HepG2 (cell line): Measurements from ENCODE around the gene TEF. TPM values are rescaled to one million over a fixed set of nuclear protein-coding genes. Genes with fewer than 3 reads are reported as not detected.
A peak's percentile ranks its signal among the peaks of the same experiment; 100 is the strongest.

Source experiments
- CTCF ChIP-seq: sonication (generic); formaldehyde crosslinking; IDR thresholded peaks from 2 replicates; pipeline ENCODE4 v1.5.0; 2020; ENCODE audit warnings: mild to moderate bottlenecking, missing genetic modification reagents, moderate library complexity
- EHMT2 ChIP-seq: fragments of 200-600 bp; sonication (generic); IDR thresholded peaks from 2 replicates; pipeline ENCODE4 v1.7.0; 2017; ENCODE audit warnings: antibody characterized with exemption, low read depth, low read length, borderline replicate concordance
- FOXA3 ChIP-seq: IDR thresholded peaks from 2 replicates; pipeline ENCODE4 v1.6.1; 2016; ENCODE audit warnings: missing genetic modification reagents, missing compliant biosample characterization
- KAT2B ChIP-seq: fragments of 150-350 bp; IDR thresholded peaks from 2 replicates; pipeline ENCODE4 v1.6.1; 2014; ENCODE audit warnings: low read depth, low read length, borderline replicate concordance
- MBD4 ChIP-seq: IDR thresholded peaks from 2 replicates; pipeline ENCODE4 v1.6.1; 2012; ENCODE audit warnings: low read length, inconsistent platforms, borderline replicate concordance
- PAX8 ChIP-seq: sonication (generic); formaldehyde crosslinking; IDR thresholded peaks from 2 replicates; pipeline ENCODE4 v1.8.0; 2022; ENCODE audit warnings: mild to moderate bottlenecking, missing genetic modification reagents, borderline replicate concordance
- THAP8 ChIP-seq: sonication (generic); formaldehyde crosslinking; IDR thresholded peaks from 2 replicates; pipeline ENCODE4 v1.5.1; 2020; ENCODE audit warnings: missing genetic modification reagents, mild to moderate bottlenecking, borderline replicate concordance
- ZNF329 ChIP-seq: sonication (generic); formaldehyde crosslinking; IDR thresholded peaks from 2 replicates; pipeline ENCODE4 v1.9.0; 2021; ENCODE audit warnings: low read depth, mild to moderate bottlenecking, missing genetic modification reagents
- ZNF790 ChIP-seq: sonication (generic); formaldehyde crosslinking; IDR thresholded peaks from 2 replicates; pipeline ENCODE4 v1.8.0; 2022; ENCODE audit warnings: missing genetic modification reagents, mild to moderate bottlenecking, borderline replicate concordance
- ZNF883 ChIP-seq: sonication (generic); formaldehyde crosslinking; IDR thresholded peaks from 2 replicates; pipeline ENCODE4 v1.5.1; 2020; ENCODE audit warnings: mild to moderate bottlenecking, missing genetic modification reagents; ENCODE audit errors: not compliant biosample characterization
- polyA plus RNA-seq, 8 experiments: library from polyadenylated mRNA; depleted of rRNA in 3 of 8; stranded (reverse) in 7 of 8; unstranded in 1 of 8; fragments of >200 nt; fragmentation: Illumina TruSeq in 4 of 8; extraction: Trizol in 4 of 8; gene quantifications; 2 replicates each; pipeline versions ENCODE4 v1.2.1 to v1.2.3, GENCODE V29; 2011 to 2016; ENCODE audit warnings: low read depth in 4 of 8, missing spikeins in 1 of 8, mixed read lengths in 1 of 8; ENCODE audit not compliant: insufficient read depth in 1 of 8
- total RNA-seq, 5 experiments: library from RNA; depleted of rRNA; stranded (reverse); fragments of >200 nt; fragmentation: Illumina TruSeq; extraction: Trizol; gene quantifications; 2 replicates each; pipeline ENCODE4 v1.2.3, GENCODE V29; 2016; ENCODE audit warnings: low read depth in 1 of 5
- TF ChIP-seq, protein P1 (sequence below): sonication (generic); formaldehyde crosslinking; IDR thresholded peaks from 2 replicates; pipeline ENCODE4 v1.4.0; 2020; ENCODE audit warnings: missing genetic modification reagents
- TF ChIP-seq, protein P2 (sequence below): sonication (generic); formaldehyde crosslinking; IDR thresholded peaks from 2 replicates; pipeline ENCODE4 v1.8.0; 2022; ENCODE audit warnings: mild to moderate bottlenecking, missing genetic modification reagents, borderline replicate concordance
- TF ChIP-seq, protein P3 (sequence below): sonication (generic); formaldehyde crosslinking; IDR thresholded peaks from 2 replicates; pipeline ENCODE4 v1.5.0; 2020; ENCODE audit warnings: mild to moderate bottlenecking, missing genetic modification reagents
- TF ChIP-seq, protein P4 (sequence below): sonication (generic); formaldehyde crosslinking; IDR thresholded peaks from 2 replicates; pipeline ENCODE4 v1.8.0; 2022; ENCODE audit warnings: mild to moderate bottlenecking, missing genetic modification reagents; ENCODE audit not compliant: insufficient replicate concordance

Gene TEF
- total and polyA plus RNA-seq, 2 of the 13 experiments (the other 11 are each of a cell fraction or from before 2014, with no cell fraction given): 7.6 to 11.2 TPM

DNA sequence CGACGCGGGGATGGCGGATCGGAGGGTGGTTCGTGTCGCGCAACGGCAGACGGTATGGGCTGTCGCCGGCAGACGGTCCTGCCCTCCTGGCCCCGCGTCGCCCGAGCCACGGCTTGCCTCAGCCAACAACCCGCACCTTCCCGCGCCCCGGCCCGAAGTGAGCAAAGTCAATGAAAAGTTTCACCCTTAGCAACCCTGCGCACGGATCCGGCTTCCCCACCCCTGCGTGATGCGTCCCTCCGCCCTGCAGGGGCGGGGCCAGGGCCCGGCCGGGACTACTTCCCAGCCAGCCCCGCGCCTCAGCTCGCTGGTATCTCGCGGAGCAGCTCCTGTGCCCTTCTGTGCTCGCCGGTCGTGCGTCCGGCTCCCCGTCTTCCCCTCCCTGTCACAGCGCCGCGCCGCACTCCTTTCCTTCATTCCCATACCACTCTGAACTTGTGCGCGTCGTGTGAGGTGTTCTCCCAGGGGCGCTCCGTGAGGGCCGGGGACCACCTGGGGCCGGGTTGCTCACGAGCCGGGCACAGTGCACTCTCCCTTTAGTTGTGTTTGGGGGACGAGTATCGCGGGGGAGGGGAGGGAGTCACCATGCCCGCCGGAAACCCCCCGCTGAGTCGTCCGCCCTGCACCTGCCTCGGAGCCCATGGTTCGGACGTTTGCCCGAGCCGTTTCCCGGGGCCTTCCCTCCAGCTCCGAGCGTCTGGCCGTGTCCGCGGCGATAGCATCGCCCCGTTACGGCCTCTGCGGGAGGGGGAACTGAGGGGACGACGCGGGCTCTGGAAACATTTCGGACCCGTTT, 65.1 kb downstream of the TEF start, which contains the start of gene TOB2 (continued):
- TF ChIP-seq ZNF790 (CRISPR knock-in tag) (peak; percentile 97), MBD4 (no peak), ZNF329 (CRISPR knock-in tag) (peak; percentile 88), CTCF (CRISPR knock-in tag) (0 out of 2 replicates have a peak, but pooled peaks have one; percentile 16), KAT2B (peak; percentile 48; the same call in 1 of the 2 replicates), ZNF883 (peak; percentile 87), THAP8 (peak; percentile 67), EHMT2 (no peak), FOXA3 (peak; percentile 86), PAX8 (CRISPR knock-in tag) (peak; percentile 94)
- TF ChIP-seq, protein P1, sequence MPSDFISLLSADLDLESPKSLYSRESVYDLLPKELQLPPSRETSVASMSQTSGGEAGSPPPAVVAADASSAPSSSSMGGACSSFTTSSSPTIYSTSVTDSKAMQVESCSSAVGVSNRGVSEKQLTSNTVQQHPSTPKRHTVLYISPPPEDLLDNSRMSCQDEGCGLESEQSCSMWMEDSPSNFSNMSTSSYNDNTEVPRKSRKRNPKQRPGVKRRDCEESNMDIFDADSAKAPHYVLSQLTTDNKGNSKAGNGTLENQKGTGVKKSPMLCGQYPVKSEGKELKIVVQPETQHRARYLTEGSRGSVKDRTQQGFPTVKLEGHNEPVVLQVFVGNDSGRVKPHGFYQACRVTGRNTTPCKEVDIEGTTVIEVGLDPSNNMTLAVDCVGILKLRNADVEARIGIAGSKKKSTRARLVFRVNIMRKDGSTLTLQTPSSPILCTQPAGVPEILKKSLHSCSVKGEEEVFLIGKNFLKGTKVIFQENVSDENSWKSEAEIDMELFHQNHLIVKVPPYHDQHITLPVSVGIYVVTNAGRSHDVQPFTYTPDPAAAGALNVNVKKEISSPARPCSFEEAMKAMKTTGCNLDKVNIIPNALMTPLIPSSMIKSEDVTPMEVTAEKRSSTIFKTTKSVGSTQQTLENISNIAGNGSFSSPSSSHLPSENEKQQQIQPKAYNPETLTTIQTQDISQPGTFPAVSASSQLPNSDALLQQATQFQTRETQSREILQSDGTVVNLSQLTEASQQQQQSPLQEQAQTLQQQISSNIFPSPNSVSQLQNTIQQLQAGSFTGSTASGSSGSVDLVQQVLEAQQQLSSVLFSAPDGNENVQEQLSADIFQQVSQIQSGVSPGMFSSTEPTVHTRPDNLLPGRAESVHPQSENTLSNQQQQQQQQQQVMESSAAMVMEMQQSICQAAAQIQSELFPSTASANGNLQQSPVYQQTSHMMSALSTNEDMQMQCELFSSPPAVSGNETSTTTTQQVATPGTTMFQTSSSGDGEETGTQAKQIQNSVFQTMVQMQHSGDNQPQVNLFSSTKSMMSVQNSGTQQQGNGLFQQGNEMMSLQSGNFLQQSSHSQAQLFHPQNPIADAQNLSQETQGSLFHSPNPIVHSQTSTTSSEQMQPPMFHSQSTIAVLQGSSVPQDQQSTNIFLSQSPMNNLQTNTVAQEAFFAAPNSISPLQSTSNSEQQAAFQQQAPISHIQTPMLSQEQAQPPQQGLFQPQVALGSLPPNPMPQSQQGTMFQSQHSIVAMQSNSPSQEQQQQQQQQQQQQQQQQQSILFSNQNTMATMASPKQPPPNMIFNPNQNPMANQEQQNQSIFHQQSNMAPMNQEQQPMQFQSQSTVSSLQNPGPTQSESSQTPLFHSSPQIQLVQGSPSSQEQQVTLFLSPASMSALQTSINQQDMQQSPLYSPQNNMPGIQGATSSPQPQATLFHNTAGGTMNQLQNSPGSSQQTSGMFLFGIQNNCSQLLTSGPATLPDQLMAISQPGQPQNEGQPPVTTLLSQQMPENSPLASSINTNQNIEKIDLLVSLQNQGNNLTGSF (CRISPR knock-in tag): peak; percentile 69
- TF ChIP-seq, protein P2, sequence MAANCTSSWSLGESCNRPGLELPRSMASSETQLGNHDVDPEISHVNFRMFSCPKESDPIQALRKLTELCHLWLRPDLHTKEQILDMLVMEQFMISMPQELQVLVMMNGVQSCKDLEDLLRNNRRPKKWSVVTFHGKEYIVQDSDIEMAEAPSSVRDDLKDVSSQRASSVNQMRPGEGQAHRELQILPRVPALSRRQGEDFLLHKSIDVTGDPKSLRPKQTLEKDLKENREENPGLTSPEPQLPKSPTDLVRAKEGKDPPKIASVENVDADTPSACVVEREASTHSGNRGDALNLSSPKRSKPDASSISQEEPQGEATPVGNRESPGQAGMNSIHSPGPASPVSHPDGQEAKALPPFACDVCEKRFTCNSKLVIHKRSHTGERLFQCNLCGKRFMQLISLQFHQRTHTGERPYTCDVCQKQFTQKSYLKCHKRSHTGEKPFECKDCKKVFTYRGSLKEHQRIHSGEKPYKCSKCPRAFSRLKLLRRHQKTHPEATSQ (CRISPR knock-in tag): peak; percentile 68
- TF ChIP-seq, protein P3, sequence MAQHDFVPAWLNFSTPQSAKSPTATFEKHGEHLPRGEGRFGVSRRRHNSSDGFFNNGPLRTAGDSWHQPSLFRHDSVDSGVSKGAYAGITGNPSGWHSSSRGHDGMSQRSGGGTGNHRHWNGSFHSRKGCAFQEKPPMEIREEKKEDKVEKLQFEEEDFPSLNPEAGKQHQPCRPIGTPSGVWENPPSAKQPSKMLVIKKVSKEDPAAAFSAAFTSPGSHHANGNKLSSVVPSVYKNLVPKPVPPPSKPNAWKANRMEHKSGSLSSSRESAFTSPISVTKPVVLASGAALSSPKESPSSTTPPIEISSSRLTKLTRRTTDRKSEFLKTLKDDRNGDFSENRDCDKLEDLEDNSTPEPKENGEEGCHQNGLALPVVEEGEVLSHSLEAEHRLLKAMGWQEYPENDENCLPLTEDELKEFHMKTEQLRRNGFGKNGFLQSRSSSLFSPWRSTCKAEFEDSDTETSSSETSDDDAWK (CRISPR knock-in tag): no peak
- TF ChIP-seq, protein P4, sequence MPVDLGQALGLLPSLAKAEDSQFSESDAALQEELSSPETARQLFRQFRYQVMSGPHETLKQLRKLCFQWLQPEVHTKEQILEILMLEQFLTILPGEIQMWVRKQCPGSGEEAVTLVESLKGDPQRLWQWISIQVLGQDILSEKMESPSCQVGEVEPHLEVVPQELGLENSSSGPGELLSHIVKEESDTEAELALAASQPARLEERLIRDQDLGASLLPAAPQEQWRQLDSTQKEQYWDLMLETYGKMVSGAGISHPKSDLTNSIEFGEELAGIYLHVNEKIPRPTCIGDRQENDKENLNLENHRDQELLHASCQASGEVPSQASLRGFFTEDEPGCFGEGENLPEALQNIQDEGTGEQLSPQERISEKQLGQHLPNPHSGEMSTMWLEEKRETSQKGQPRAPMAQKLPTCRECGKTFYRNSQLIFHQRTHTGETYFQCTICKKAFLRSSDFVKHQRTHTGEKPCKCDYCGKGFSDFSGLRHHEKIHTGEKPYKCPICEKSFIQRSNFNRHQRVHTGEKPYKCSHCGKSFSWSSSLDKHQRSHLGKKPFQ (CRISPR knock-in tag): peak; percentile 75
